Measurements from ENCODE around the gene COL1A2. TPM values are rescaled to one million over a fixed set of nuclear protein-coding genes. Genes with fewer than 3 reads are reported as not detected.

The COL1A2 gene
- total RNA-seq, 1 donor from 2014 or later, result 11.8 TPM

- DNase-seq (ENCODE audit: low spot score), result no peak
- no peak for ATAC-seq
Measured at GRCh38 chr7:94432281-94432670, 37.6 kb downstream of the COL1A2 start.

GRCh38 chr7:94432817-94433216, 38.1 kb downstream of the COL1A2 start:
- ATAC-seq, result no peak
- no peak for DNase-seq (ENCODE audit: low spot score)

GRCh38 chr7:94433224-94433623, 38.5 kb downstream of the COL1A2 start:
- ATAC-seq (no peak), DNase-seq (ENCODE audit: low spot score) (no peak)

GRCh38 chr7:94434042-94434441, 39.3 kb downstream of the COL1A2 start:
- ATAC-seq (no peak), DNase-seq (ENCODE audit: low spot score) (no peak)

GRCh38 chr7:94436018-94436604, 41.4 kb downstream of the COL1A2 start:
- DNase-seq (ENCODE audit: low spot score) (peak; percentile 60), ATAC-seq (peak; percentile 99)

GRCh38 chr7:94436700-94437099, 42.0 kb downstream of the COL1A2 start:
- no peak for DNase-seq (ENCODE audit: low spot score)
- ATAC-seq, result no peak

- DNase-seq (ENCODE audit: low spot score), result no peak
Measured at GRCh38 chr7:94439893-94440381, 45.2 kb downstream of the COL1A2 start.

GRCh38 chr7:94440451-94441039, 45.9 kb downstream of the COL1A2 start:
- no peak for ATAC-seq
- DNase-seq (ENCODE audit: low spot score), result no peak

More at GRCh38 chr7:94439893-94440381, 45.2 kb downstream of the COL1A2 start:
- ATAC-seq, result no peak

- ATAC-seq (no peak), DNase-seq (ENCODE audit: low spot score) (no peak)
Measured at GRCh38 chr7:94441138-94441537, 46.4 kb downstream of the COL1A2 start.

- DNase-seq (ENCODE audit: low spot score), result no peak
- ATAC-seq, result no peak
Measured at GRCh38 chr7:94442639-94443038, 47.9 kb downstream of the COL1A2 start.

GRCh38 chr7:94444813-94445212, 50.1 kb downstream of the COL1A2 start:
- DNase-seq (ENCODE audit: low spot score) (no peak), ATAC-seq (no peak)

GRCh38 chr7:94445696-94446194, 51.0 kb downstream of the COL1A2 start:
- ATAC-seq (no peak), DNase-seq (ENCODE audit: low spot score) (no peak)

- DNase-seq (ENCODE audit: low spot score), result no peak
- no peak for ATAC-seq
Measured at GRCh38 chr7:94446308-94446707, 51.6 kb downstream of the COL1A2 start.

- ATAC-seq (peak; percentile 79), DNase-seq (ENCODE audit: low spot score) (no peak)
Measured at GRCh38 chr7:94449151-94449725, 54.5 kb downstream of the COL1A2 start.

- ATAC-seq (no peak), DNase-seq (ENCODE audit: low spot score) (no peak)
Measured at GRCh38 chr7:94450044-94450697, 55.5 kb downstream of the COL1A2 start.

- DNase-seq (ENCODE audit: low spot score) (no peak), ATAC-seq (no peak)
Measured at GRCh38 chr7:94451187-94451586, 56.5 kb downstream of the COL1A2 start.

- no peak for DNase-seq (ENCODE audit: low spot score)
- ATAC-seq, result no peak
Measured at GRCh38 chr7:94452239-94452638, 57.5 kb downstream of the COL1A2 start.

GRCh38 chr7:94453898-94454297, 59.2 kb downstream of the COL1A2 start:
- ATAC-seq, result no peak
- no peak for DNase-seq (ENCODE audit: low spot score)

- ATAC-seq (no peak), DNase-seq (ENCODE audit: low spot score) (no peak)
Measured at GRCh38 chr7:94458041-94458440, 63.3 kb downstream of the COL1A2 start.

- ATAC-seq (no peak), DNase-seq (ENCODE audit: low spot score) (no peak)
Measured at GRCh38 chr7:94466516-94466915, 71.8 kb downstream of the COL1A2 start.

- no peak for ATAC-seq
- DNase-seq (ENCODE audit: low spot score), result no peak
Measured at GRCh38 chr7:94471604-94472003, 76.9 kb downstream of the COL1A2 start.

- ATAC-seq, result no peak
- no peak for DNase-seq (ENCODE audit: low spot score)
Measured at GRCh38 chr7:94472608-94473007, 77.9 kb downstream of the COL1A2 start.
